ENCODE measurements around the gene NUCKS1. TPM values are rescaled to one million over a fixed set of nuclear protein-coding genes. Genes with fewer than 3 reads are reported as not detected.
A peak's percentile ranks its signal among the peaks of the same experiment; 100 is the strongest.

Gene NUCKS1
- total and polyA plus RNA-seq, 10 of the 15 experiments (the other 5 are each of a cell fraction or from before 2014, with no cell fraction given): 40.5 to 135 (median 55.5) TPM

DNA sequence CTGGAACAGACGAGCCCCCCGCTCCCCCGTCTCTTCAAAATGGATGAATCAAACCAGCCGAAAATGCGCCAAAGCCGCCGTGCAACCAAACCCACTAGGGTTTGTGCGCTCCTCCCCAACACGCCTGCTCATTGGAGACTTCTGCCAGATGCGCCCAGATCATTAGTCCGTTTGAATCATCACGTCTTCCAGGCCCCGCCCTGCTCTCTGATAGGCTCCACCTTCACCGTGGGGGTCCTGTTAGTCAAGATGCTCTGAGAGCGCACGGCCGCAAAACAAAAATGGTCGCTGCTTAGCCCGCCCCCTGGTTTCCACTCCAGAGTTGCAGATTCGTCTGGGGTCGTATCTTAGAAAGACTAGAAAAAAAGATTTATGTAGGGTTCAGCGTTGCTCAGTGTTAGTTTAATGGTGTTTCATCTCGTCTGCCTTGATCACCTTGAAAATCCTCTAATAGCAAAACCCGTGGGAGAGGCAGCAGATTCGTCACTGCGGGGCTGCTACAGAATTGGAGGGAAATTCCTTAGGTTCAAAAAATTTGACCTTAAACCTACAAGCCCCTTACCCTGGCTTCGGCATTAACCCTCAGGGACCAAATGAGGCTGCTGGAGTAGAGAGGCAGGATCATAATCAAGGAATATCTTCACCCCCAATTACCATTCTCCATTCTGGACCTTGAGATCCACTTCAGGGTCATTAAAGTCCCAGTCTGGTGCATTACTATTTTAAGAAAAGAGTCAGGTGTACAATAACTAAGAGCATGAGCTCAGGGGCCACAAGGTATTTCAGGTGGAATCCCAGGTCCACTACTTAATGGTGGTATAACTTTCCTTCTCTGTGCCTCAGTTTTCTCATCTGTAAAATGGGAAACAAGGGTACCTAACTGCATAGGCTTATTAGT is at the start of gene NUCKS1 (continued):
- TF ChIP-seq ZBTB11 (CRISPR knock-in tag; IDR thresholded peaks at IDR 0.05) (no peak), BCL11A (IDR thresholded peaks at IDR 0.05; ENCODE audit: low read depth, low read length) (no peak), USF1 (IDR thresholded peaks at IDR 0.05; ENCODE audit: borderline replicate concordance, extremely low read length, insufficient read depth, low read depth, low read length) (no peak), MXI1 (IDR thresholded peaks at IDR 0.05; ENCODE audit: low read depth, low read length) (no peak), MEF2B (IDR thresholded peaks at IDR 0.05; ENCODE audit: partially characterized antibody, poor library complexity, severe bottlenecking) (peak; percentile 70), RELA (IDR thresholded peaks at IDR 0.05; ENCODE audit: borderline replicate concordance, partially characterized antibody) (peak; percentile 92), GATAD2B (conservative IDR thresholded peaks at IDR 0.05; ENCODE audit: low read depth) (no peak), NR2C2 (IDR thresholded peaks at IDR 0.05; ENCODE audit: borderline replicate concordance, control insufficient read depth, insufficient read length, low read depth) (no peak), LARP7 (IDR thresholded peaks at IDR 0.05) (no peak; the same call in 1 of the 2 replicates), NBN (IDR thresholded peaks at IDR 0.05) (peak; percentile 93), SUPT20H (IDR thresholded peaks at IDR 0.05; ENCODE audit: borderline replicate concordance, control insufficient read depth, low read depth, low read length) (no peak), EP300 (IDR thresholded peaks at IDR 0.05; ENCODE audit: borderline replicate concordance in 1 of 2, control insufficient read depth in 1 of 2, low read depth in 2 of 2, low read length in 2 of 2) (peak in 1 of 2 experiments; percentile 98; a peak in 2 of 4 replicates), POLR2AphosphoS2 (IDR thresholded peaks at IDR 0.05; ENCODE audit: low read depth, low read length) (no peak), ZNF622 (IDR thresholded peaks at IDR 0.05) (peak; percentile 91)
- TF ChIP-seq, protein P1, sequence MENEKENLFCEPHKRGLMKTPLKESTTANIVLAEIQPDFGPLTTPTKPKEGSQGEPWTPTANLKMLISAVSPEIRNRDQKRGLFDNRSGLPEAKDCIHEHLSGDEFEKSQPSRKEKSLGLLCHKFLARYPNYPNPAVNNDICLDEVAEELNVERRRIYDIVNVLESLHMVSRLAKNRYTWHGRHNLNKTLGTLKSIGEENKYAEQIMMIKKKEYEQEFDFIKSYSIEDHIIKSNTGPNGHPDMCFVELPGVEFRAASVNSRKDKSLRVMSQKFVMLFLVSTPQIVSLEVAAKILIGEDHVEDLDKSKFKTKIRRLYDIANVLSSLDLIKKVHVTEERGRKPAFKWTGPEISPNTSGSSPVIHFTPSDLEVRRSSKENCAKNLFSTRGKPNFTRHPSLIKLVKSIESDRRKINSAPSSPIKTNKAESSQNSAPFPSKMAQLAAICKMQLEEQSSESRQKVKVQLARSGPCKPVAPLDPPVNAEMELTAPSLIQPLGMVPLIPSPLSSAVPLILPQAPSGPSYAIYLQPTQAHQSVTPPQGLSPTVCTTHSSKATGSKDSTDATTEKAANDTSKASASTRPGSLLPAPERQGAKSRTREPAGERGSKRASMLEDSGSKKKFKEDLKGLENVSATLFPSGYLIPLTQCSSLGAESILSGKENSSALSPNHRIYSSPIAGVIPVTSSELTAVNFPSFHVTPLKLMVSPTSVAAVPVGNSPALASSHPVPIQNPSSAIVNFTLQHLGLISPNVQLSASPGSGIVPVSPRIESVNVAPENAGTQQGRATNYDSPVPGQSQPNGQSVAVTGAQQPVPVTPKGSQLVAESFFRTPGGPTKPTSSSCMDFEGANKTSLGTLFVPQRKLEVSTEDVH (IDR thresholded peaks at IDR 0.05; ENCODE audit: low read depth, partially characterized antibody): peak; percentile 89
- TF ChIP-seq, protein P2, sequence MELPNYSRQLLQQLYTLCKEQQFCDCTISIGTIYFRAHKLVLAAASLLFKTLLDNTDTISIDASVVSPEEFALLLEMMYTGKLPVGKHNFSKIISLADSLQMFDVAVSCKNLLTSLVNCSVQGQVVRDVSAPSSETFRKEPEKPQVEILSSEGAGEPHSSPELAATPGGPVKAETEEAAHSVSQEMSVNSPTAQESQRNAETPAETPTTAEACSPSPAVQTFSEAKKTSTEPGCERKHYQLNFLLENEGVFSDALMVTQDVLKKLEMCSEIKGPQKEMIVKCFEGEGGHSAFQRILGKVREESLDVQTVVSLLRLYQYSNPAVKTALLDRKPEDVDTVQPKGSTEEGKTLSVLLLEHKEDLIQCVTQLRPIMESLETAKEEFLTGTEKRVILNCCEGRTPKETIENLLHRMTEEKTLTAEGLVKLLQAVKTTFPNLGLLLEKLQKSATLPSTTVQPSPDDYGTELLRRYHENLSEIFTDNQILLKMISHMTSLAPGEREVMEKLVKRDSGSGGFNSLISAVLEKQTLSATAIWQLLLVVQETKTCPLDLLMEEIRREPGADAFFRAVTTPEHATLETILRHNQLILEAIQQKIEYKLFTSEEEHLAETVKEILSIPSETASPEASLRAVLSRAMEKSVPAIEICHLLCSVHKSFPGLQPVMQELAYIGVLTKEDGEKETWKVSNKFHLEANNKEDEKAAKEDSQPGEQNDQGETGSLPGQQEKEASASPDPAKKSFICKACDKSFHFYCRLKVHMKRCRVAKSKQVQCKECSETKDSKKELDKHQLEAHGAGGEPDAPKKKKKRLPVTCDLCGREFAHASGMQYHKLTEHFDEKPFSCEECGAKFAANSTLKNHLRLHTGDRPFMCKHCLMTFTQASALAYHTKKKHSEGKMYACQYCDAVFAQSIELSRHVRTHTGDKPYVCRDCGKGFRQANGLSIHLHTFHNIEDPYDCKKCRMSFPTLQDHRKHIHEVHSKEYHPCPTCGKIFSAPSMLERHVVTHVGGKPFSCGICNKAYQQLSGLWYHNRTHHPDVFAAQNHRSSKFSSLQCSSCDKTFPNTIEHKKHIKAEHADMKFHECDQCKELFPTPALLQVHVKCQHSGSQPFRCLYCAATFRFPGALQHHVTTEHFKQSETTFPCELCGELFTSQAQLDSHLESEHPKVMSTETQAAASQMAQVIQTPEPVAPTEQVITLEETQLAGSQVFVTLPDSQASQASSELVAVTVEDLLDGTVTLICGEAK (IDR thresholded peaks at IDR 0.05; ENCODE audit: borderline replicate concordance): peak; percentile 82; the same call in 1 of the 2 replicates

Data from GM12878 (cell line).